ENCODE measurements around the gene CEP104. TPM values are rescaled to one million over a fixed set of nuclear protein-coding genes. Genes with fewer than 3 reads are reported as not detected.

The CEP104 gene
- total and polyA plus RNA-seq, 4 donors = 7.5 to 23.2 (median 12.0) TPM

DNA sequence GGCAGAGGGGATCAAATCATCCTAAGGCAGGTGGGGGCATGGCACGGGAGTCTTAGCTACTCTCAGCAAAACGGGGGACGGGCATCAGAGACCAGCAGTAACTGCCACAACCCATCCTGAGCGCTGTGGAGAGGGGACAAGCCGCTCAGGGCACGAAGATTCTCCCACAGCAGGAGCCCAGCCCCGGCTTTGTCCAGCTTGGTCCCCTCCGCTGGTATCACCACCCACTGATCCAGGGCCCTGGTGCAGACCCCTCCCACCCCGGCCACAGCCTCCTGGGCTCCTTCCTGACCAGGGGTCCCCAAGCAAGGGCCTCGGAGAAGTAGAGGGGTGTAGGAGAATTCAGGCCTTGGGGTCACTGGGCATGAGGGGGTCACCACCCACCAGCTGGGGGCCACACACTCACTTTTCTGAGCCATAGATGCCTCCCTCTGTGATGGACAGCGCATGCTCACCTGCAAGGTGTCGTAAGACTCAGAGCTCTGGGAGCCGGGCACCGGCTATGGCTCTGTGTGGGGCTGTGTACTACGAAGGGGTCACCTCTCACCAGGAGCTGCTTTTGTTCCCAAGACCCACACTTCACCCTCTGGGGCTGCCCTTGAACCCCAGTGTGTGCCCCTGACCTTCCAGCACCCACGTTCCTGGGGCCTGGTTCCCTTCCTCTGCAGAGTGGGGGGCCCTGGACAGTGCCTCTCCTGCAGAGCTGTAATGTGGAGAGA, 86.8 kb downstream of the CEP104 start:
- H3K9me3 ChIP-seq (ENCODE audit: control insufficient read depth in 4 of 4, low read length in 3 of 4) = no peaks in the 10 kb centered on the region
- peaks cover 13 to 37% (median 29%) of the 10 kb centered on the region in 4 donors for H3K4me1 ChIP-seq (ENCODE audit: control insufficient read depth in 4 of 4, insufficient read depth in 4 of 4, low read length in 3 of 4)
- no peak overlapping the region for H3K27ac ChIP-seq (ENCODE audit: low read depth in 1 of 2, low read length in 2 of 2)
- no peaks in the 10 kb centered on the region for H3K27me3 ChIP-seq (ENCODE audit: control insufficient read depth in 4 of 4, insufficient read depth in 4 of 4, low read length in 3 of 4)
- TF ChIP-seq FOXA2 (IDR thresholded peaks at IDR 0.05) (no peak), FOXA1 (IDR thresholded peaks at IDR 0.05) (no peak), JUND (IDR thresholded peaks at IDR 0.05) (no peak), TAF1 (conservative IDR thresholded peaks at IDR 0.05) (no peak), RAD21 (IDR thresholded peaks at IDR 0.05) (no peak)
- H3K36me3 ChIP-seq (ENCODE audit: control insufficient read depth in 4 of 4, insufficient read depth in 3 of 4, low read depth in 1 of 4, low read length in 3 of 4) = no peaks in the 10 kb centered on the region
- WGBS = 91% methylated on average over 16 of the region's 16 CpGs
- H3K9ac ChIP-seq (ENCODE audit: low read depth in 1 of 2, low read length in 2 of 2) = no peak overlapping the region
- no peak overlapping the region for H3K4me3 ChIP-seq (ENCODE audit: low read depth in 1 of 3, low read length in 3 of 3)
- no peak for DNase-seq (ENCODE audit: low spot score)

- DNase-seq (ENCODE audit: low spot score) = no peak
- Histone ChIP-seq H3K36me3 (ENCODE audit: control insufficient read depth in 4 of 4, insufficient read depth in 3 of 4, low read depth in 1 of 4, low read length in 3 of 4) (no peaks in the 10 kb centered on the region), H3K27ac (ENCODE audit: low read depth in 1 of 2, low read length in 2 of 2) (no peak overlapping the region), H3K9me3 (ENCODE audit: control insufficient read depth in 4 of 4, low read length in 3 of 4) (no peaks in the 10 kb centered on the region), H3K27me3 (ENCODE audit: control insufficient read depth in 4 of 4, insufficient read depth in 4 of 4, low read length in 3 of 4) (no peaks in the 10 kb centered on the region), H3K4me1 (ENCODE audit: control insufficient read depth in 4 of 4, insufficient read depth in 4 of 4, low read length in 3 of 4) (peaks cover 8 to 24% (median 18%) of the 10 kb centered on the region in 4 donors), H3K4me3 (ENCODE audit: low read depth in 1 of 3, low read length in 3 of 3) (no peak overlapping the region), H3K9ac (ENCODE audit: low read depth in 1 of 2, low read length in 2 of 2) (no peak overlapping the region)
- 91% methylated on average over 22 of the region's 22 CpGs for WGBS
- no peak for TF ChIP-seq NR2F2 (IDR thresholded peaks at IDR 0.05)
- TF ChIP-seq, protein P1, sequence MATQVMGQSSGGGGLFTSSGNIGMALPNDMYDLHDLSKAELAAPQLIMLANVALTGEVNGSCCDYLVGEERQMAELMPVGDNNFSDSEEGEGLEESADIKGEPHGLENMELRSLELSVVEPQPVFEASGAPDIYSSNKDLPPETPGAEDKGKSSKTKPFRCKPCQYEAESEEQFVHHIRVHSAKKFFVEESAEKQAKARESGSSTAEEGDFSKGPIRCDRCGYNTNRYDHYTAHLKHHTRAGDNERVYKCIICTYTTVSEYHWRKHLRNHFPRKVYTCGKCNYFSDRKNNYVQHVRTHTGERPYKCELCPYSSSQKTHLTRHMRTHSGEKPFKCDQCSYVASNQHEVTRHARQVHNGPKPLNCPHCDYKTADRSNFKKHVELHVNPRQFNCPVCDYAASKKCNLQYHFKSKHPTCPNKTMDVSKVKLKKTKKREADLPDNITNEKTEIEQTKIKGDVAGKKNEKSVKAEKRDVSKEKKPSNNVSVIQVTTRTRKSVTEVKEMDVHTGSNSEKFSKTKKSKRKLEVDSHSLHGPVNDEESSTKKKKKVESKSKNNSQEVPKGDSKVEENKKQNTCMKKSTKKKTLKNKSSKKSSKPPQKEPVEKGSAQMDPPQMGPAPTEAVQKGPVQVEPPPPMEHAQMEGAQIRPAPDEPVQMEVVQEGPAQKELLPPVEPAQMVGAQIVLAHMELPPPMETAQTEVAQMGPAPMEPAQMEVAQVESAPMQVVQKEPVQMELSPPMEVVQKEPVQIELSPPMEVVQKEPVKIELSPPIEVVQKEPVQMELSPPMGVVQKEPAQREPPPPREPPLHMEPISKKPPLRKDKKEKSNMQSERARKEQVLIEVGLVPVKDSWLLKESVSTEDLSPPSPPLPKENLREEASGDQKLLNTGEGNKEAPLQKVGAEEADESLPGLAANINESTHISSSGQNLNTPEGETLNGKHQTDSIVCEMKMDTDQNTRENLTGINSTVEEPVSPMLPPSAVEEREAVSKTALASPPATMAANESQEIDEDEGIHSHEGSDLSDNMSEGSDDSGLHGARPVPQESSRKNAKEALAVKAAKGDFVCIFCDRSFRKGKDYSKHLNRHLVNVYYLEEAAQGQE (IDR thresholded peaks at IDR 0.05) = no peak
- TF ChIP-seq FOXA1 (IDR thresholded peaks at IDR 0.05) = no peak
- no peak for TF ChIP-seq YY1 (IDR thresholded peaks at IDR 0.05)
- no peak for TF ChIP-seq HNF4G (IDR thresholded peaks at IDR 0.05)
- no peak for TF ChIP-seq JUND (IDR thresholded peaks at IDR 0.05)
- no peak for TF ChIP-seq ZBTB33 (IDR thresholded peaks at IDR 0.05)
- no peak for TF ChIP-seq RAD21 (IDR thresholded peaks at IDR 0.05)
- no peak for TF ChIP-seq MAX (IDR thresholded peaks at IDR 0.05)
- TF ChIP-seq FOXA2 (IDR thresholded peaks at IDR 0.05) = no peak
- TF ChIP-seq, protein P2, sequence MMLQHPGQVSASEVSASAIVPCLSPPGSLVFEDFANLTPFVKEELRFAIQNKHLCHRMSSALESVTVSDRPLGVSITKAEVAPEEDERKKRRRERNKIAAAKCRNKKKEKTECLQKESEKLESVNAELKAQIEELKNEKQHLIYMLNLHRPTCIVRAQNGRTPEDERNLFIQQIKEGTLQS (IDR thresholded peaks at IDR 0.05) = no peak
- no peak for TF ChIP-seq SP1 (IDR thresholded peaks at IDR 0.05)
- no peak for TF ChIP-seq TAF1 (conservative IDR thresholded peaks at IDR 0.05)
- no peak for TF ChIP-seq GABPA (IDR thresholded peaks at IDR 0.05 in 1 of 2, conservative IDR thresholded peaks at IDR 0.05 in 1 of 2)
- TF ChIP-seq EGR1 (IDR thresholded peaks at IDR 0.05; ENCODE audit: low read depth in 2 of 2) = no peak
- TF ChIP-seq, protein P3, sequence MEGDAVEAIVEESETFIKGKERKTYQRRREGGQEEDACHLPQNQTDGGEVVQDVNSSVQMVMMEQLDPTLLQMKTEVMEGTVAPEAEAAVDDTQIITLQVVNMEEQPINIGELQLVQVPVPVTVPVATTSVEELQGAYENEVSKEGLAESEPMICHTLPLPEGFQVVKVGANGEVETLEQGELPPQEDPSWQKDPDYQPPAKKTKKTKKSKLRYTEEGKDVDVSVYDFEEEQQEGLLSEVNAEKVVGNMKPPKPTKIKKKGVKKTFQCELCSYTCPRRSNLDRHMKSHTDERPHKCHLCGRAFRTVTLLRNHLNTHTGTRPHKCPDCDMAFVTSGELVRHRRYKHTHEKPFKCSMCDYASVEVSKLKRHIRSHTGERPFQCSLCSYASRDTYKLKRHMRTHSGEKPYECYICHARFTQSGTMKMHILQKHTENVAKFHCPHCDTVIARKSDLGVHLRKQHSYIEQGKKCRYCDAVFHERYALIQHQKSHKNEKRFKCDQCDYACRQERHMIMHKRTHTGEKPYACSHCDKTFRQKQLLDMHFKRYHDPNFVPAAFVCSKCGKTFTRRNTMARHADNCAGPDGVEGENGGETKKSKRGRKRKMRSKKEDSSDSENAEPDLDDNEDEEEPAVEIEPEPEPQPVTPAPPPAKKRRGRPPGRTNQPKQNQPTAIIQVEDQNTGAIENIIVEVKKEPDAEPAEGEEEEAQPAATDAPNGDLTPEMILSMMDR (IDR thresholded peaks at IDR 0.05; ENCODE audit: low read depth, low read length, missing input control) = no peak
- no peak for TF ChIP-seq RXRA (IDR thresholded peaks at IDR 0.05)
- TF ChIP-seq HNF4A (conservative IDR thresholded peaks at IDR 0.05) = no peak
These were observed 88.1 kb downstream of the CEP104 start for GRCh38 chr1:3768811-3769390.

Data from liver (tissue), 9 donors.